ENCODE measurements around the gene PXYLP1.
"Not testable (repeated sequence)": the region's sequence is repeated elsewhere in the genome, so short reads cannot be mapped to it uniquely, and the experiment has no call there.

Gene PXYLP1

GRCh38 chr3:141231101-141231951 lies at the start of gene PXYLP1:
Gene PXYLP1 (plus strand): TSS chr3:141231825. CDS start chr3:141260176, 28,351 bp downstream.
- peak; percentile 89 for DNase-seq (ENCODE audit: low spot score)

- no peak for DNase-seq (ENCODE audit: low spot score)
Observed at GRCh38 chr3:141183606-141184005, 48.0 kb upstream of the PXYLP1 start.

GRCh38 chr3:141184430-141184829 lies 47.2 kb upstream of the PXYLP1 start:
- DNase-seq (ENCODE audit: low spot score), result no peak

GRCh38 chr3:141191097-141191749 lies 40.4 kb upstream of the PXYLP1 start:
- no peak for DNase-seq (ENCODE audit: low spot score)

GRCh38 chr3:141192345-141192744 lies 39.3 kb upstream of the PXYLP1 start:
- peak; percentile 97 for DNase-seq (ENCODE audit: low spot score)

- no peak for DNase-seq (ENCODE audit: low spot score)
Observed at GRCh38 chr3:141193066-141193830, 38.4 kb upstream of the PXYLP1 start.

GRCh38 chr3:141201122-141201521 lies 30.5 kb upstream of the PXYLP1 start:
- DNase-seq (ENCODE audit: low spot score), result no peak

GRCh38 chr3:141202682-141203081 lies 28.9 kb upstream of the PXYLP1 start:
- DNase-seq (ENCODE audit: low spot score), result no peak

GRCh38 chr3:141203866-141204265 lies 27.8 kb upstream of the PXYLP1 start:
- no peak for DNase-seq (ENCODE audit: low spot score)

- no peak for DNase-seq (ENCODE audit: low spot score)
Observed at GRCh38 chr3:141204343-141204742, 27.3 kb upstream of the PXYLP1 start.

- not testable (repeated sequence) for DNase-seq (ENCODE audit: low spot score)
Observed at GRCh38 chr3:141211306-141211705, 20.3 kb upstream of the PXYLP1 start.

GRCh38 chr3:141212101-141212500 lies 19.5 kb upstream of the PXYLP1 start:
- no peak for DNase-seq (ENCODE audit: low spot score)

- no peak for DNase-seq (ENCODE audit: low spot score)
Observed at GRCh38 chr3:141212555-141212954, 19.1 kb upstream of the PXYLP1 start.

GRCh38 chr3:141216975-141217374 lies 14.7 kb upstream of the PXYLP1 start:
- DNase-seq (ENCODE audit: low spot score), result no peak

GRCh38 chr3:141217389-141217788 lies 14.2 kb upstream of the PXYLP1 start:
- no peak for DNase-seq (ENCODE audit: low spot score)

- no peak for DNase-seq (ENCODE audit: low spot score)
Observed at GRCh38 chr3:141218162-141218835, 13.3 kb upstream of the PXYLP1 start.

- no peak for DNase-seq (ENCODE audit: low spot score)
Observed at GRCh38 chr3:141218926-141219325, 12.7 kb upstream of the PXYLP1 start.

- DNase-seq (ENCODE audit: low spot score), result no peak
Observed at GRCh38 chr3:141223673-141224166, 7.9 kb upstream of the PXYLP1 start.

- DNase-seq (ENCODE audit: low spot score), result no peak
Observed at GRCh38 chr3:141225939-141226338, 5.7 kb upstream of the PXYLP1 start.

- no peak for DNase-seq (ENCODE audit: low spot score)
Observed at GRCh38 chr3:141227216-141227615, 4.4 kb upstream of the PXYLP1 start.

GRCh38 chr3:141227752-141228151 lies 3.9 kb upstream of the PXYLP1 start:
- no peak for DNase-seq (ENCODE audit: low spot score)

GRCh38 chr3:141228395-141228794 lies 3.2 kb upstream of the PXYLP1 start:
- DNase-seq (ENCODE audit: low spot score), result no peak

Measured in NAMALWA (cell line).